Stimulated activated CD8-positive, alpha-beta memory T cell treated with anti-CD3 and anti-CD28 coated beads, Interleukin-7, amount 100 ng/mL, for 24 hours (primary cell): Measurements from ENCODE around the gene ZNF474.
"Not testable (repeated sequence)": the region's sequence is repeated elsewhere in the genome, so short reads cannot be mapped to it uniquely, and the experiment has no call there.

Experiments used
- DNase-seq: peaks from one replicate; pipeline ENCODE4 v3.0.0-alpha.2; 2020; ENCODE audit warnings: low read depth

Gene ZNF474

GRCh38 chr5:122129306-122129705 is at the start of gene ZNF474:
Gene ZNF474, plus strand, starts transcription at chr5:122129546. Its CDS starts 22,445 bp downstream, at chr5:122151991.
- DNase-seq, result no peak

- DNase-seq, result no peak
Observed at GRCh38 chr5:122081541-122081940, 47.8 kb upstream of the ZNF474 start.

- DNase-seq, result no peak
Observed at GRCh38 chr5:122083535-122083934, 45.8 kb upstream of the ZNF474 start.

GRCh38 chr5:122085041-122085440 is 44.3 kb upstream of the ZNF474 start:
- no peak for DNase-seq

- no peak for DNase-seq
Observed at GRCh38 chr5:122089096-122090013, 40.0 kb upstream of the ZNF474 start.

- DNase-seq, result no peak
Observed at GRCh38 chr5:122091936-122092600, 37.3 kb upstream of the ZNF474 start.

- DNase-seq, result no peak
Observed at GRCh38 chr5:122093415-122094180, 35.7 kb upstream of the ZNF474 start.

GRCh38 chr5:122094251-122094650 is 35.1 kb upstream of the ZNF474 start:
- not testable (repeated sequence) for DNase-seq

GRCh38 chr5:122095158-122095557 is 34.2 kb upstream of the ZNF474 start:
- DNase-seq, result no peak

- DNase-seq, result no peak
Observed at GRCh38 chr5:122097391-122097790, 32.0 kb upstream of the ZNF474 start.

GRCh38 chr5:122099060-122099790 is 30.1 kb upstream of the ZNF474 start:
- no peak for DNase-seq

- no peak for DNase-seq
Observed at GRCh38 chr5:122101636-122102285, 27.6 kb upstream of the ZNF474 start.

GRCh38 chr5:122102825-122103224 is 26.5 kb upstream of the ZNF474 start:
- DNase-seq, result no peak

- no peak for DNase-seq
Observed at GRCh38 chr5:122105909-122106308, 23.4 kb upstream of the ZNF474 start.

GRCh38 chr5:122107016-122107415 is 22.3 kb upstream of the ZNF474 start:
- DNase-seq, result no peak

- DNase-seq, result no peak
Observed at GRCh38 chr5:122110987-122111386, 18.4 kb upstream of the ZNF474 start.

GRCh38 chr5:122111460-122111859 is 17.9 kb upstream of the ZNF474 start:
- DNase-seq, result no peak

- DNase-seq, result no peak
Observed at GRCh38 chr5:122112063-122112462, 17.3 kb upstream of the ZNF474 start.

- DNase-seq, result no peak
Observed at GRCh38 chr5:122112733-122113558, 16.4 kb upstream of the ZNF474 start.

- DNase-seq, result no peak
Observed at GRCh38 chr5:122114501-122114900, 14.8 kb upstream of the ZNF474 start.
